T47D (cell line): ENCODE data around the gene RSRC2.
"Not testable (repeated sequence)": the region's sequence is repeated elsewhere in the genome, so short reads cannot be mapped to it uniquely, and the experiment has no call there.

Experiments used
- DNase-seq, 2 experiments: peaks; one replicate each; pipeline versions ENCODE4 v3.0.0 to v3.0.0-alpha.2; 2011 to 2012; ENCODE audit warnings: low read depth in 1 of 2, low spot score in 1 of 2
- JUND ChIP-seq: IDR thresholded peaks from 2 replicates; pipeline ENCODE4 v1.6.1; 2012; ENCODE audit warnings: low read depth
- in situ Hi-C: cut with HindIII; loops from 2 replicates; pipeline ENCODE4 v1.10.0; 2016; ENCODE audit warnings: low sequenced_read_pairs, low pct_unique_long_range_greater_than_20kb

Gene RSRC2

DNA sequence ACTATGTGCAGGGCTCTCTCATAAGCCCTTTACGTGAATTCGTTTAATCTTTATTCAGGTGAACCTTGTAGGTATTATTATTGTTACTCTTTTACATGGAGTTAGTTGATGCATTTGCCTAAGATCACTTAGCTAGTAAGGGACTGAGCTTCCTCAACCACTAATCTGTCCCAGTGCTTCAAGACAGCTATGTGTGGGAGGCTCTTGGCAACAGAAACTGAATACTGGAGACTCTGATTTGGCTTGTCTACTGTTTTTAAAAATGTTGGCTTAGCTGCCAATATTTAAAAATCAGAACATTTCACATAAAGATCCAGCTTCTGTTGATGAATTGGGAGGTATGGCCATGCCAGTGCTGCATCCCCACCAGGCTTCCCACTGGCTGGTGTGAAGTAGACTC lies 7.1 kb upstream of the RSRC2 start:
- in situ Hi-C loops, result no loop called here
- no peak for TF ChIP-seq JUND
- no peak for DNase-seq

GRCh38 chr12:122528992-122529391 lies 2.3 kb upstream of the RSRC2 start:
- TF ChIP-seq JUND, result no peak
- DNase-seq, result no peak
- in situ Hi-C loops, result no loop called here

DNA sequence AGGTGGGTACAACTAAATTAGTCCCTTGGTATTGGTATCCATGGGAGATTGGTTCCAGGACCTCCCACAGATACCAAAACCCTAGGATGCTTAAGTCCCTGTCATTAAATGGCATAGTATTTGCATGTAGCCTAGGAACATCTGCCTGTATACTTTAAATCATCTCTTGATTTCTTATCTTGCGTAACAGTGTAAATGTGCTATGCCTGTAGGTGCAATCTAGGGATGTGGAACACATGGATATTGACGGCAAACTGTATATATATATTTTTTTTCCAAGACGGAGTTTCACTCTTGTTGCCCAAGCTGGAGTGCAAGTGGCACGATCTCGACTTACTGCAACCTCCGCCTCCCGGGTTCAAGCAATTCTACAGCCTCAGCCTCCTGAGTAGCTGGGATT lies 1.8 kb upstream of the RSRC2 start:
- no peak for DNase-seq
- no peak for TF ChIP-seq JUND
- in situ Hi-C loops, result no loop called here

DNA sequence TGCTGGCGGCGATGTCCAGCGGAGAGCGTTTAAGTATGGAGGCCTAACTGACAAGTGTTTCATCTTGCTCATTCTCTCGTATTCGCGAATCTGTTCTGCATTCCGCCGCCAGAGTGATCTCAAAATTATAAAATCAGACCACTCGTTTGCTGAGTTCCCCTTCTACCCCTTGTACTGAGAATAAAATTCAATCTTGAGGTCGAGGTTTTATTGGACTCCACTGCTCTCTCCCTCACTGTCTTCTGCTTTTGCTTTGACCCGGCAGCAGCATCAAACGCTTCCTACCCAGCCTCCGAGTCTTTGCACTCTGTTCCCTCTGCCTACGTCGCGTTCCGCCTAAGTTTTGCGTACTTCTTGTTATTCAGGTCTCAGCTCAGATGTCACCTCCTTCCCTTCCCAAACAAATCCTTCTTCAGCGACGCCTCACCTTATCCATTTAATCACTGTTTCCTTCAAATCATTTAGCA lies 775 bp upstream of the RSRC2 start:
- TF ChIP-seq JUND, result no peak
- DNase-seq, result peak in 1 of 2 experiments; percentile 66
- in situ Hi-C loops, result no loop called here

- in situ Hi-C loops, result no loop called here
- no peak for TF ChIP-seq JUND
- DNase-seq, result no peak
These were observed 2.7 kb downstream of the RSRC2 start for GRCh38 chr12:122523846-122524718.

DNA sequence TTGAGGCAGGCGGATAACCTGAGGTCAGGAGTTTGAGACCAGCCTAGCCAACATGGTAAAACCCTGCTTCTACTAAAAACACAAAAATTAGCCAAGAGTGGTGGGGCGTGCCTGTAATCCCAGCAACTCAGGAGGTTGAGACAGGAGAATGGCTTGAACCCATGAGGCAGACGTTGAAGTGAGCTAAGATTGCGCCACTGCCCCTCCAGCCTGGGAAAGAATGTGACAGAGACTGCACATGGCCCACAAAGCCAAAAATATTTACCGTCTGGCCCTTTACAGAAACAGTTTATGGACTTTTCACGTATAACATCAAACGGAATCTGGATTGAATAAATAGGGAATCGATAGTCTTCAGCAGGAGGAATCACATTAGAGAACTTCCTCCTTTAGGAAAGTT lies 3.5 kb downstream of the RSRC2 start:
- no peak for TF ChIP-seq JUND
- in situ Hi-C loops, result no loop called here
- DNase-seq, result peak in 1 of 2 experiments; percentile 41

GRCh38 chr12:122520676-122521075 lies 6.1 kb downstream of the RSRC2 start:
- in situ Hi-C loops, result no loop called here
- no peak for DNase-seq

DNA sequence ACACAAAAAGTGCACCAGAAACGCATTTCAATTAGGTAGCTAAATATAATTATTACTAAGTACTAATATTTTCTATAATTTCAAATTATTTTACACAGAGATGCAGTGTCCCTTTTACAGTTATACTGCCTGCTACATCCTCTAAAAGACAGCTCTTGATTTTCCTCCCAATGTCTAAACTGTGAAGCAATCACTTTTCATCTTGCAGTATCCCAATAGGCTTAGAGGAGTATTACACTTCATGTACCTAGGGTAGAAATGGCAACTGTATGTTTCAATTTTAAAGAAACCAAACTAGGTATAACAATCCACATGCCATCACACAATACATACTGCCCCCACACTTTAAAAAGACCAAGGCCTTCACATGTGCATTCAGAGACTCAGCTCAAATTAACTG lies 7.3 kb downstream of the RSRC2 start:
- no peak for TF ChIP-seq JUND
- in situ Hi-C loops, result no loop called here
- no peak for DNase-seq

More at GRCh38 chr12:122520676-122521075, 6.1 kb downstream of the RSRC2 start:
- no peak for TF ChIP-seq JUND

DNA sequence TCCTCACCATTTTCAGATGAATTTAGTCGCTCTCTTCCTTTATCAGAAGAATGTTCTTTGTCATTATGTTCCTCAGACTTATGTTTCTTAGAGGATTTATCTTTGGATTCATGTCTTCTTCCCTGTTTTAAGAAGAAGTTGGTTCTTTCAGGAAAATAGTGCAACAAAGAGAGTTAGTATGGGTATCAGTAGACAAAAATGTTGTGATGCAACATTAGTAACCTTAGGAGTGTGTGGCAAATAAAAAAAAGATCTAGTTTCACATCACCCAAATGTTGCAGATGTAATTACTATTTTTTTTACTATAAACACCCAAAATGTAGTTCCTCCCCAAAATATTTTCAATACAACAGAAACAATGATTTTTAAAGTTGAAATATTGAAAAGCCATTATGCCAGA lies 7.8 kb downstream of the RSRC2 start:
- DNase-seq, result no peak
- in situ Hi-C loops, result no loop called here
- no peak for TF ChIP-seq JUND

- DNase-seq, result no peak
- in situ Hi-C loops, result no loop called here
- TF ChIP-seq JUND, result no peak
These were observed 8.9 kb downstream of the RSRC2 start for GRCh38 chr12:122517877-122518276.

DNA sequence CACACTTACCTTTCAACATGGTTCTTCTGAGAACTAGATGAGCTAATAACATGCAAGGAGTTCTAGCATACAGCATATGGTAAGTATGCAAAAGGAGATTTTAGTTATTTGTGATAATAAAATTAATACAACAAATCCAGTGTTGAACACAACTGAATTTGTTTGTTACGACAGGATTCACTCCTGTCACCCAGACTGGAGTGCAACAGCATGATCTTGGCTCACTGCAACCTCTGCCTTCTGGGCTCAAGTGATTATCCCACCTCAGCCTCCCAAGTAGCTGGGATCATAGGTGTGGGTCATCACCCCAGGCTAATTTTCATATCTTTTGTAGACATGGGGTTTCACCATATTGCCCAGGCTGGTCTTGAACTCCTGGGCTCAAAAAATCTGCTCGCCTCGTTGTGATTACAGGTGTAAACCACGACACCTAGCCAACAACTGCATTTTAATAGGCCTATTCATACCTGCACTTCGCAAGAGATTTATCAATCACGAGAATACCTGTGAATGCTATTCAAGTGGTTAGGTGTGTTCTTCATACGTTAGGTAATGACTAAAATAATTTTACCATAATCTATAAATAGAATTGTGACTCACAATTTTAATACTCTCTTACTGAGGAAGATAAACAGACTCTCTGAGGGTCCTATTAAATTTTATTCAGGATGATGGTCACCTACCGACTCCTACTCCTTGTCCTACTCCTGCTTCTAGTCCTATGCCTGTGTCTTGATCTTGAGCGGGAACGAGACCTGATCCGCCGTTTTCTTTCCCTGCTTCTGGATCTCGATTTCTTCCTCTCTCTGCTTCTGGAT lies 10.0 kb downstream of the RSRC2 start:
- in situ Hi-C loops, result no loop called here
- TF ChIP-seq JUND, result no peak
- DNase-seq, result no peak

DNA sequence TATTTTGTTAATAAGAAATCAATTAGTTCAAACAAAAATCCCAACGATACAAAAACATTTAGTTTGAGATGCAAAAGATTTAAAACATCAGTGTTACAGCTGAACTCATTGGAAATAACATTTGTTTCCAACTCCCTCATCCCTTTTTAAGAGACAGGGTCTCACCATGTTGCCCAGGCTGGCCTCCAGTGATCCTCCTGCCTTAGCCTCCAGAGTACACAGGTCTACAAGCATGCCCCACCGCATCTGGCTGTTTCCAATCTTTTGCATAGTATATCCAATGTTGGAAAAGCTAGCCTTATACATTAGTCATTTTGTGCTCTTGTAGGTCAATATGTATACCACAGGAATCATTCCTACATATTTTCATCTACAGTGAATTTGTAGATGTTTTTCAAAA lies 11.5 kb downstream of the RSRC2 start:
- in situ Hi-C loops, result no loop called here
- no peak for TF ChIP-seq JUND

DNA sequence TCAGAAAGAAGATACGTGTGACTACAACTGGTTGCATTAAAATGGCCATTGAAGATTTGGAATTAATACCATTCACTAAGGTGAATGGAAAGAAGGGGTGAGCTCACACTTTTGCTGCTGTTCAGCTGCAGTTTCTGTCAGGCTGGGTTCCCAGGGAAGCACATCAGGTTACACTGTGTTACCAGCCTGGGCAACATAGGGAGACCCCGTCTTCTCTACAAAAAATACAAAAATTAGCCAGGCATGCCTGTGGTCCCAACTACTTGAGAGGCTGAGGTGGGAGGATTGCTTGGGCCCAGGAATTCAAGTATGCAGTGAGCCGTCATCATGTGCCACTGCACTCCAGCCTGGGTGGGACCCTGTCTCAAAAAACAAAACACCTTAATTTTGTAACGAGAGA lies 13.1 kb downstream of the RSRC2 start:
- no peak for TF ChIP-seq JUND
- DNase-seq, result no peak
- in situ Hi-C loops, result no loop called here

More for the DNA sequence above, 11.5 kb downstream of the RSRC2 start:
- no peak for DNase-seq

- in situ Hi-C loops, DNase-seq: not testable (repeated sequence)
These were observed 13.7 kb downstream of the RSRC2 start for GRCh38 chr12:122513028-122513427.
